K562 treated with DMSO at 1 percent for 24 hours (cell line): ENCODE measurements around the gene TRIM42. TPM values are rescaled to one million over a fixed set of nuclear protein-coding genes. Genes with fewer than 3 reads are reported as not detected.

ENCODE experiments used
- total RNA-seq: library from RNA; unstranded; fragments of 300-600 nt; gene quantifications from 2 replicates; pipeline ENCODE4 v1.2.3, GENCODE V29; 2022; ENCODE audit warnings: low read depth; ENCODE audit not compliant: insufficient read depth

The TRIM42 gene
- not detected in 2 replicates for total RNA-seq

GRCh38 chr3:140677764-140678163 lies at the start of gene TRIM42:
Gene TRIM42, plus strand, starts transcription at chr3:140678064. Its CDS starts 166 bp downstream, at chr3:140678230.

